HL-60 (cell line): ENCODE measurements around the gene TAS2R30.

Experiments used
- CTCF ChIP-seq: IDR thresholded peaks from one replicate; pipeline ENCODE4 v1.5.1; 2011; ENCODE audit warnings: low read length, control low read depth, inconsistent platforms; ENCODE audit not compliant: insufficient read depth
- POLR2AphosphoS5 ChIP-seq: IDR thresholded peaks from 2 replicates; pipeline ENCODE4 v1.6.1; 2012; ENCODE audit warnings: low read depth
- SPI1 ChIP-seq: IDR thresholded peaks from 2 replicates; pipeline ENCODE4 v1.6.1; 2012; ENCODE audit warnings: low read depth, mild to moderate bottlenecking, borderline replicate concordance

DNA sequence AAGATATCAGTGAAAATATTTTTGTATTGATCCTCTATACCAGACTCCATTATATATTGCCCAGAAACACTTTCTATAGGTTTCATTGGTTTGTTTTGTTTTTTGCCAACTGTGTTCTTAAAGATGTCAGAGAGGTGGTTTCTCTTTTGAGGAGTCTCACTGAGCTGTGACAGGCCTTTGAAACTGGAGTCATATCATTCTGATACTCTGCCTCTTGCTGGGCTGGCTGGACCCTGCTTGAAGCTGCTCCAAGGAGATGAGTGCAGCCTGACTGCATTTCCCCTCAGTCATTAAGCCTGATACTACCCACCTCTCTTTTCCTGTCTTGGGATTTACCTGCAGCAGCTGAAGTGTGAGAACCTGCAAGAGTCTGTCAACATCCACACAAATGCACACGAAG, 16.4 kb upstream of the TAS2R30 start:
- no peak for TF ChIP-seq CTCF
- TF ChIP-seq POLR2AphosphoS5: no peak
- no peak for TF ChIP-seq SPI1
